OCI-LY1 (cell line): ENCODE results near the gene LPAR3.

ENCODE experiments used
- EZH2 ChIP-seq: fragments of 200-600 bp; sonication (generic), shearing (Covaris generic); IDR thresholded peaks from 2 replicates; pipeline ENCODE4 v1.8.0; 2017; ENCODE audit warnings: borderline replicate concordance, mixed run types, mild to moderate bottlenecking, antibody characterized with exemption, low read length, moderate library complexity, mixed read lengths
- TF ChIP-seq, protein P1 (sequence below): fragments of 200-600 bp; sonication (generic), shearing (Covaris generic); IDR thresholded peaks from 2 replicates; pipeline ENCODE4 v1.5.1; 2017; ENCODE audit warnings: mild to moderate bottlenecking, antibody characterized with exemption, low read length, moderate library complexity, mixed read lengths

GRCh38 chr1:84823991-84824390, 69.0 kb downstream of the LPAR3 start:
- TF ChIP-seq EZH2 = no peak
- TF ChIP-seq, protein P1, sequence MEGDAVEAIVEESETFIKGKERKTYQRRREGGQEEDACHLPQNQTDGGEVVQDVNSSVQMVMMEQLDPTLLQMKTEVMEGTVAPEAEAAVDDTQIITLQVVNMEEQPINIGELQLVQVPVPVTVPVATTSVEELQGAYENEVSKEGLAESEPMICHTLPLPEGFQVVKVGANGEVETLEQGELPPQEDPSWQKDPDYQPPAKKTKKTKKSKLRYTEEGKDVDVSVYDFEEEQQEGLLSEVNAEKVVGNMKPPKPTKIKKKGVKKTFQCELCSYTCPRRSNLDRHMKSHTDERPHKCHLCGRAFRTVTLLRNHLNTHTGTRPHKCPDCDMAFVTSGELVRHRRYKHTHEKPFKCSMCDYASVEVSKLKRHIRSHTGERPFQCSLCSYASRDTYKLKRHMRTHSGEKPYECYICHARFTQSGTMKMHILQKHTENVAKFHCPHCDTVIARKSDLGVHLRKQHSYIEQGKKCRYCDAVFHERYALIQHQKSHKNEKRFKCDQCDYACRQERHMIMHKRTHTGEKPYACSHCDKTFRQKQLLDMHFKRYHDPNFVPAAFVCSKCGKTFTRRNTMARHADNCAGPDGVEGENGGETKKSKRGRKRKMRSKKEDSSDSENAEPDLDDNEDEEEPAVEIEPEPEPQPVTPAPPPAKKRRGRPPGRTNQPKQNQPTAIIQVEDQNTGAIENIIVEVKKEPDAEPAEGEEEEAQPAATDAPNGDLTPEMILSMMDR = no peak
